Neural progenitor cell (in vitro differentiated cells): ENCODE results near the gene CRY1.

Source experiments
- CTCF ChIP-seq: fragments of 200-600 bp; sonication (generic); IDR thresholded peaks from 2 replicates; pipeline ENCODE4 v1.5.1; 2017; ENCODE audit warnings: antibody characterized with exemption, mild to moderate bottlenecking
- EZH2 ChIP-seq: fragments of 200-600 bp; sonication (generic); IDR thresholded peaks from 2 replicates; pipeline ENCODE4 v1.6.1; 2017; ENCODE audit warnings: antibody characterized with exemption, mild to moderate bottlenecking, moderate library complexity
- EZH2phosphoT487 ChIP-seq: fragments of 200-600 bp; sonication (generic); IDR thresholded peaks from 2 replicates; pipeline ENCODE4 v1.6.1; 2017; ENCODE audit warnings: antibody characterized with exemption

GRCh38 chr12:106975098-106975497, 118.3 kb downstream of the CRY1 start:
- TF ChIP-seq EZH2 (no peak), CTCF (no peak), EZH2phosphoT487 (no peak)
